Neural progenitor cell (in vitro differentiated cells): ENCODE measurements around the gene SNX32.

ENCODE experiments used
- EZH2 ChIP-seq: fragments of 200-600 bp; sonication (generic); IDR thresholded peaks from 2 replicates; pipeline ENCODE4 v1.6.1; 2017; ENCODE audit warnings: antibody characterized with exemption, mild to moderate bottlenecking, moderate library complexity
- EZH2phosphoT487 ChIP-seq: fragments of 200-600 bp; sonication (generic); IDR thresholded peaks from 2 replicates; pipeline ENCODE4 v1.6.1; 2017; ENCODE audit warnings: antibody characterized with exemption
- TF ChIP-seq, protein P1 (sequence below): fragments of 200-600 bp; sonication (generic); IDR thresholded peaks from 2 replicates; pipeline ENCODE4 v1.5.1; 2017; ENCODE audit warnings: antibody characterized with exemption, mild to moderate bottlenecking

- TF ChIP-seq, protein P1, sequence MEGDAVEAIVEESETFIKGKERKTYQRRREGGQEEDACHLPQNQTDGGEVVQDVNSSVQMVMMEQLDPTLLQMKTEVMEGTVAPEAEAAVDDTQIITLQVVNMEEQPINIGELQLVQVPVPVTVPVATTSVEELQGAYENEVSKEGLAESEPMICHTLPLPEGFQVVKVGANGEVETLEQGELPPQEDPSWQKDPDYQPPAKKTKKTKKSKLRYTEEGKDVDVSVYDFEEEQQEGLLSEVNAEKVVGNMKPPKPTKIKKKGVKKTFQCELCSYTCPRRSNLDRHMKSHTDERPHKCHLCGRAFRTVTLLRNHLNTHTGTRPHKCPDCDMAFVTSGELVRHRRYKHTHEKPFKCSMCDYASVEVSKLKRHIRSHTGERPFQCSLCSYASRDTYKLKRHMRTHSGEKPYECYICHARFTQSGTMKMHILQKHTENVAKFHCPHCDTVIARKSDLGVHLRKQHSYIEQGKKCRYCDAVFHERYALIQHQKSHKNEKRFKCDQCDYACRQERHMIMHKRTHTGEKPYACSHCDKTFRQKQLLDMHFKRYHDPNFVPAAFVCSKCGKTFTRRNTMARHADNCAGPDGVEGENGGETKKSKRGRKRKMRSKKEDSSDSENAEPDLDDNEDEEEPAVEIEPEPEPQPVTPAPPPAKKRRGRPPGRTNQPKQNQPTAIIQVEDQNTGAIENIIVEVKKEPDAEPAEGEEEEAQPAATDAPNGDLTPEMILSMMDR = no peak
- TF ChIP-seq EZH2phosphoT487 (no peak), EZH2 (no peak)
These were observed 10.6 kb downstream of the SNX32 start for GRCh38 chr11:65844231-65844872.
